Activated CD8-positive, alpha-beta memory T cell treated with anti-CD3 and anti-CD28 coated beads for 48 hours (primary cell): Measurements from ENCODE around the gene AK5.

Source experiments
- DNase-seq, 3 experiments: peaks; one replicate each; pipeline ENCODE4 v3.0.0-alpha.2; 2020; ENCODE audit warnings: low read depth in 2 of 3, low spot score in 2 of 3

Gene AK5

DNA sequence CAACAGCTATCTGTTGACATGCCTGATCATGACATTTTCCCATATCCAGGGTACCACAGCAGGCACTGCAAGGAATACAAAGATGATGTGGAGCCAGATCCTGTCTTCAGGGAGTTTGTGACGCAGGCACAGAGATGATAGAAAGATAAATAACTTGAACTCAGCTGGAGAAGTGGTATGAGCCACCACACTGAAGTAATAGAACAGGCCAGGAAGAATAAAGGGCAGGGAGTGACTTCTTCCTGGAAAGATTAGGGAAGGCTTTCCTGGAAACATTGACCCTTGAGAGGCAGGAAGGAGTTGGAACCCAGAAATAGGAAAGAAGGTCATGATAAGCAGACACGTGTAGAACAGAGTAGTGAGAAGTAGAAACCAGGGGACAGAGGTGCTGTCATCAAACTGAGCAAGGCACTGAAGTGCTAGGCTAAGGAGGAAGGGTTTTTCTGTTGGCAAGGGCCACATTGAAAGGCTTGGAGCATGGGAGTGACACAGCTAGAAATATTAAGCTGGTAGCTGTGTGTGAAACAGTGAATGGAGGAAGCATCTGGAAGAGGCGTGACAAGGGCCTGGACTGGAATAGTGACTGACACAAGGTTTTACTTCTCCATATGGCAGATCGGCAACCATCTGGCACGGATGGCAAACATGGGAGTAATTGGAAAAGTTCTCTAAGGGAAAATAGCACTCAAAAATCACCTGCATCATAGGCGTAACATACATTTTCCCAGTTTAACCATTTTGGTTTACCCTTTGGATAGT lies 68.4 kb downstream of the AK5 start:
- DNase-seq, result no peak

DNA sequence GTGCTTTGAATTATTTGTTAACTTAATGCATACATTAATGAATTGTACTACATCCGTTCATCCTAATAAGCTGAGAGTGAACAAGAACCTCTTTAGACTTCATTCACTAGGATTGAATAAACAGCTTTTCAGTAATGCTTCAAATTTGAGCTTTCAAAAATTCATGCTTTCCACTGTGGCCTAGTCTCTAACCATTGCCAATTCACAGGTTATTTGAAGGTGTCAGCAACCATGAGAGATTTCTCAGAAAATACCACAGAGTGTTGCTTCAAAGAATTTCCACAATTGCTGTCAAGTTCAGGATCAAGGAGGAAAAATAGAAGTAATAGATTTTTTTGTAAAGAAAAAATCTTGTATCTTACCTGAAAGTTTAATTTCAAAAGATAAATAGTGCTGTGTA lies 72.7 kb downstream of the AK5 start:
- DNase-seq, result no peak

DNA sequence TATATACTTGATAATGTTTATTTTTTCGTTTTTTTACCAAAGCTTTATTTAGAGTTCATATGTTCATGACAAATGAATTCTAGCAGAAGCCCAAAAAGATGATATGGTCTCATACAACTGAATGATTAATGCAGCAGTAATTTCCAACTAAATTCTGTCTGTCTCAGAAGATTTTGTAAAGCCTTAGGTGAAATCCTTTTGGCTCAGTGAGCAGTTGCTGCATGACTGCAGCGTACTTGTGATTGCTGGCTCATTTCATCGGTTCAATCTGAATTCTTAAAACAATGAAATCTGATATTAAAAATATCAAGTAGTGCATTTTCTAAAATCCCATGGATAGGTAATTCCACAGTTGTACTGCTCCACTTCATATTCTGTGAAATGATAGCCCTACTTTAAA lies 73.2 kb downstream of the AK5 start:
- no peak for DNase-seq

GRCh38 chr1:77356136-77356535 lies 74.3 kb downstream of the AK5 start:
- DNase-seq, result no peak

DNA sequence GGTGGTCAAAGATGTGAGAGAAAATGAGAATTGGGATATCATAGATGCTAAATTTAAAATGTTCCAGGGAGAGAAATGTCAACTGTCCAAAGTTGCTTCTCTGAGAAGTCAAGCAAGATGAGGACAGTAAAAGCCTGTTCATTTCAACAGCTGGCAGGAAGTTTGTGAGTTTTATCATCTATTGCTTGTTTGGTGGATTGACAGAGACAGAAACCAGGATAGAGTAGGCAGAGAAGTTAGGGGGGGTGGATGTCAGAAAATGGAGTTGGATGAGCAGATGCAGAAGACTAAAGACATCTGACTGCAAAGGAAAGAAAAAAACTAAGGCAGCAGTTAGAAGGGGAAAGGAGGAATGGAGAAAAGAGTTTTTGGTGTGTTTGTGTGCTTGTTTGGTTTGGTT lies 78.4 kb downstream of the AK5 start:
- DNase-seq, result no peak

DNA sequence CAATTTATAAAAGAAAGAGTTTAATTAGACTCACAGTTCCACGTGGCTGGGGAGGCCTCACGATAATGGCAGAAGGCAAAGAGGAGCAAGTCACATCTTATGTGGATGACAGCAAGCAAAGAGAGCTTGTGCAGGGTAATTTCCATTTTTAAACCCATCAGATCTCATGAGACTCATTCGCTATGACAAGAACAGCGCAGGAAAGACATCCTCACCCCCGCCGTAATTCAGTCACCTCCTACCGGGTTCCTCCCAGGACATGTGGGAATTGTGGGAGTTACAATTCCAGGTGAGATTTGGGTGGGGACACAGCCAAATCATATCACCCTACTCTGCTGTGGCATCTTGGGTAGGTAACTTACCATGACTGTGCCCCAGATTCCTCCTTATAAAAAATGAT lies 79.8 kb downstream of the AK5 start:
- DNase-seq, result no peak

- no peak for DNase-seq
Observed at GRCh38 chr1:77370161-77370560, 88.3 kb downstream of the AK5 start.

- no peak for DNase-seq
Observed at GRCh38 chr1:77370583-77371306, 88.9 kb downstream of the AK5 start.

GRCh38 chr1:77371396-77371795 lies 89.6 kb downstream of the AK5 start:
- no peak for DNase-seq

GRCh38 chr1:77373702-77374101 lies 91.9 kb downstream of the AK5 start:
- no peak for DNase-seq

- DNase-seq, result no peak
Observed at GRCh38 chr1:77375541-77375940, 93.7 kb downstream of the AK5 start.

DNA sequence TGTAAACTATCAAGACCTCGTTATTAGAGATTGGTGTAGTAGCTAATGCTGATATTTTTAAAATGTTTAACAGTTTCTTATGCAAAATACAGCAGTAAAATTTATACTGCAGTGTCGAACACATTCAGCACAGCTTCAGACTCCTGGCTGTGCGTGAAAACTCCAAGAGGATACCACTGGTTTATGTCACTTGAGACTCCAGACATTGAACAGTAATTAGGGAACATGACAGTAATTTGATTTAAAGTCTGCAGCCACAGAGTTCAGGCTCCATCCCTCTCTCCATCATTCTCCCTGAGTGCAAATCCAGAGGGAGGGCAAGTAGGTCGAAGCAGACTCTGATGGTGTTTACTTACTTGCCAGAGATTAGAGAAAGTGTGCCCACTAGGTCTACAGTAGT lies 94.2 kb downstream of the AK5 start:
- no peak for DNase-seq

DNA sequence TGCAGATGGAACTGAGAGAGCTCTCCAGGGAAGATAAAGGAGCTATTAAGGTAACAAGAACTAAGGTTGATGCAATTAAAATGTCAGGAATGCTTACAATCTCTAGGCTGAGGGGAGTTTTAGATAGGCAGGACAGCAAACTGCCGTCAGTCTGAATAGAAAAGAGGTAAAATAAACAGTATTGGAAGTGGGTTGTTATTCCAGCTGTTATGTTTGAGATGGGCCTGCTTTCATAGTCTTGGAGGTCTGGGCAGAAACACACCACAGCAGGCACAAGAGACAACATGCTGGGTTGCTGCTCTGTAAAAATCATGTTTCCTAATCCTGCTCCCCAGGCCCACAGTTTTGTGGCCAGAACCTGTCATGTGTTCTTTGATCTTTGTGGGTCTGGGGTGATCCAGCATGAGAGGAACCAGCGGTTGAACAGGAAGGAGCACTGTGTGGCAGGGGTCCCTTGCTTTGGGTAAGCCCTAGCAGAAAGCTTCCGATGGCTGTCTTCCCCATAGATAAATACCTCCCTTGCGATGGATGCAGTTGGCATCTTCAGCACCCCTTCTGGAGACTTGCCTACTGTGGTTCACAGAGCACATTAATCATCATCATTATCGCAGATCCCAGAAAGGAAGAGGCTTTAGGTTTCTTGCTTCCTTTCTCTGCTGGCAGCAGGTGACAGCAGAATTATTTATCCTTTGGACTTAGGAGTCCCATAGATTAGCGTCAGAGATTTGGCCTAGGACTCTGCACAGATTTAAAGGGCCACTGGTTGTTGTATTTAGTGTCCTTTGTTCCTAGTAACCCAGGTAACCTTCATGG lies 97.1 kb downstream of the AK5 start:
- no peak for DNase-seq

DNA sequence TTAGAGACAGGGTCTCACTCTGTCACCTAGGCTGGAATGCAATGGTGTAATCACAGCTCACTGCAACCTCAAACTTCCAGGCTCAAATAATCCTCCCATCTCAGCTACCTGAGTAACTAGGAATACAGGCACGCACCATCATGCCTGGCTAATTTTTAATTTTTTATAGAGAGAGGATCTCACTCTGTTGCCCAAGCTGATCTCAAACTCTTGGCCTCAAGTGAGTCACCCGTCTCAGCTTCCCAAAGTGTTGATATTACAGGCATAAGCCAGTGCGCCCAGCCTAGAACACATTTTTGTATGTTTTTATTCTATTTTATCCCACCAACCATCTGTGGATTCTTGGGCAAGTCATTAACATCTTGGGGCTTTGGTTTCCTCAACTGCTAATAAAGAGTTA lies 100.5 kb downstream of the AK5 start:
- DNase-seq, result no peak

GRCh38 chr1:77383236-77383635 lies 101.4 kb downstream of the AK5 start:
- DNase-seq, result no peak

DNA sequence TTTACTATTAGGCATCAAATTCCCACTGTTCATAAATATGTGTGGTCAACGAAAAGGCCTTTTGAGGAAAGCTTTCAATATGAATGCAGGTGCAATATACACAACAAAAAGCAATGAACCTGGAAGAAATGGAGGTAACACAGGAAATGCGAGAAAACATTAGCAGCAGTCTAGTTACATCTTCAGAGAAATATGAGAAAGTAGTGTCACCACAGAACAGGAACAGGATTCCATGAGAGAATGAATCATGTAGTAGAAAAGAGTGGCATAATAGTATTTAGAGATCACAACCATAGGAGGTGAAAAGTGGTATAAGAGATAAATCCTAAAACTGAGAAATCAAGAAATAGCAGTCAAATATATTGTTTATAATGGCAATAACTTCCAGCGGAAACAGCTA lies 103.7 kb downstream of the AK5 start:
- no peak for DNase-seq

GRCh38 chr1:77386276-77386675 lies 104.5 kb downstream of the AK5 start:
- no peak for DNase-seq

- DNase-seq, result no peak
Observed at GRCh38 chr1:77387553-77387952, 105.7 kb downstream of the AK5 start.

DNA sequence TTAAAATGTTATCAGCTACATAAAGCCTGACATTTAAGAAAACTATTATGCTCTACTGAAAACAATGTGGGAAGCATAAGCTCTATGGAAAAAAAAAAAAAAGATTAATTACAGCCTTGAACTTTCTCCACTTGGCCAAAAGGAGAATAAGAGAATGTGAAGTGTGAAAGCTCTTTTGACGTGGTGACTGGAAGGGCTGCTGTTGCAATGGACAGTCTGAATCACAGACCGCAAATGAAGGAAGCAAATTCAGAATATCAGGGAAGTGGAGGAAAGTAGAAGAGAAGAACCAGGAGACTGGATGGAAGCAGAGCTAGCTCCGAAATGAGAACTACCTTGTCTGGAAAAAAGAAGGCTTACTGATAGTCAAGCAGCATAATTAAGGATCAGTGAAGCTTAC lies 106.8 kb downstream of the AK5 start:
- DNase-seq, result no peak

GRCh38 chr1:77392486-77392885 lies 110.7 kb downstream of the AK5 start:
- no peak for DNase-seq

DNA sequence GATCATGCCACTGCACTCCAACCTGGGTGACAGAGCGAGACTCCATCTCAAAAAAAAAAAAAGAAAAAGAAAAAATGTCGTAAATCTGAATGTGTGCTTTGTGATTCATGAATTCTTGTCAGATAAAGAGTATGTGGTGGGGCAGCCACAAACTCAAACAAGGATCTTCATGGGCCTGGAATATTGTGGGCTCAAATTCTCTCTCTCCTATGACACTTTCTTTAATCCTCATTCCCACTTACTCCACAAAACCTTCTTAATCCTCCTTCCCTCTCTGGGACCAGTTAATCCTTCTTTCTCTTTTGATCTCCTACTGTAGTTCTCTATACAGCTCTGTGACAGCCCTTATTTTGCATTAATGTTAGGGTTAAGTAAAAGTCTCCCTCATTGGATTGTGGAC lies 112.3 kb downstream of the AK5 start:
- no peak for DNase-seq

DNA sequence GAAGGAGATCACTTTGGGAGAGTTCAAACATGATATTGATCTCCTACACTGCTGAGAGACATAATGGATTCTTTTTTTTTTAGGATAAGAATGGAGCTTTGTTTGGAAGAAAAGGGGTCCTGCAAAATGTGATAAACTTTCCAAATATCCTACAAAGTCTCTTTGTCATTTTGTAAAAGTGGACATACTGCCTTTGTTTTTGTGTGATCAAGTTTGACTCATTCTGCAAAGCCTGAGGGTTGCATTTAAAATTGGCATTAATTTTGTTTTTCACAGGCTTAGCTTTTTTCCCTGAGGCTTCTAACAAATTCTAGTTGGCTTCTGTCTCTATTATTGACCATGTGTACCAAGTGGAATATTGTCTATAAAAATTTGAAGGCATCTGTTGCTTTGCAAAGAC lies 113.2 kb downstream of the AK5 start:
- DNase-seq, result no peak
